ENCODE results near the gene SYNM. TPM values are rescaled to one million over a fixed set of nuclear protein-coding genes. Genes with fewer than 3 reads are reported as not detected.

Gene SYNM
- total and polyA plus RNA-seq, 2 donors (not counting 1 experiment from before 2014, with no cell fraction given), result 0.04 to 0.27 TPM

GRCh38 chr15:99086327-99086667 is 18.6 kb upstream of the SYNM start:
- Histone ChIP-seq H3K4me2 (replicated peaks; ENCODE audit: low read depth, low read length, poor library complexity, severe bottlenecking) (no peak overlapping the region), H2AFZ (ENCODE audit: insufficient read depth, low read depth, low read length, poor library complexity, severe bottlenecking) (no peak overlapping the region), H3K9ac (ENCODE audit: low read length) (no peak overlapping the region), H3K27ac (ENCODE audit: low read length in 2 of 2) (no peak overlapping the region), H3K79me2 (ENCODE audit: control insufficient read depth, insufficient read depth, low read length) (no peaks in the 10 kb centered on the region), H3K27me3 (replicated peaks in 1 of 4; ENCODE audit: control extremely low read depth in 1 of 4, control insufficient read depth in 3 of 4, insufficient read depth in 4 of 4, low read length in 3 of 4) (no peaks in the 10 kb centered on the region), H3K36me3 (replicated peaks in 1 of 2; ENCODE audit: control extremely low read depth in 1 of 2, control insufficient read depth in 1 of 2, extremely low read depth in 1 of 2, insufficient read depth in 2 of 2, low read length in 1 of 2) (no peaks in the 10 kb centered on the region), H3K9me3 (ENCODE audit: control extremely low read depth in 1 of 3, control insufficient read depth in 2 of 3, insufficient read depth in 1 of 3, low read length in 2 of 3) (peaks cover 0 to 1% (median 0%) of the 10 kb centered on the region in 3 donors), H3K4me1 (ENCODE audit: control insufficient read depth in 2 of 2, insufficient read depth in 2 of 2, low read length in 2 of 2) (peaks cover 14 to 16% of the 10 kb centered on the region in 2 donors), H3K4me3 (ENCODE audit: control extremely low read depth in 1 of 5, extremely low read depth in 1 of 5, insufficient read depth in 1 of 5, low read depth in 2 of 5, low read length in 4 of 5) (no peak overlapping the region), H4K20me1 (ENCODE audit: control insufficient read depth, insufficient read depth, low read length, poor library complexity, severe bottlenecking) (no peaks in the 10 kb centered on the region)
- no CpG with 5 or more reads among the region's 2 CpGs for WGBS (ENCODE audit: insufficient coverage)
- TF ChIP-seq EZH2 (IDR thresholded peaks at IDR 0.05; ENCODE audit: borderline replicate concordance, insufficient read depth, low read depth, low read length, poor library complexity, severe bottlenecking) (no peak), CTCF (IDR thresholded peaks at IDR 0.05) (no peak)
- ATAC-seq (ENCODE audit: low read depth) (no peak), DNase-seq (no peak)
- Mint-ChIP-seq H3K4me1 (peaks cover 16% of the 10 kb centered on the region), H3K27ac (no peak overlapping the region), H3K27me3 (peaks cover 8% of the 10 kb centered on the region), H3K4me3 (no peak overlapping the region), H3K9me3 (ENCODE audit: insufficient read depth) (no peaks in the 10 kb centered on the region)
- POLR2A ChIA-PET, result no interaction called here
- CTCF ChIA-PET, result interaction anchor here (2.9 kb wide), 1 partner anchor 10 kb away, joined by 21 read pairs; no protein-coding TSS in a partner anchor
- intact Hi-C loops (cut with micrococcal nuclease), result no loop called here

- Histone ChIP-seq H3K27ac (ENCODE audit: low read length in 2 of 2) (no peak overlapping the region), H4K20me1 (ENCODE audit: control insufficient read depth, insufficient read depth, low read length, poor library complexity, severe bottlenecking) (no peaks in the 10 kb centered on the region), H2AFZ (ENCODE audit: insufficient read depth, low read depth, low read length, poor library complexity, severe bottlenecking) (no peak overlapping the region), H3K27me3 (replicated peaks in 1 of 4; ENCODE audit: control extremely low read depth in 1 of 4, control insufficient read depth in 3 of 4, insufficient read depth in 4 of 4, low read length in 3 of 4) (no peaks in the 10 kb centered on the region), H3K4me1 (ENCODE audit: control insufficient read depth in 2 of 2, insufficient read depth in 2 of 2, low read length in 2 of 2) (peaks cover 14 to 19% of the 10 kb centered on the region in 2 donors), H3K9ac (ENCODE audit: low read length) (no peak overlapping the region), H3K4me3 (ENCODE audit: control extremely low read depth in 1 of 5, extremely low read depth in 1 of 5, insufficient read depth in 1 of 5, low read depth in 2 of 5, low read length in 4 of 5) (no peak overlapping the region), H3K4me2 (replicated peaks; ENCODE audit: low read depth, low read length, poor library complexity, severe bottlenecking) (no peak overlapping the region), H3K79me2 (ENCODE audit: control insufficient read depth, insufficient read depth, low read length) (no peaks in the 10 kb centered on the region), H3K9me3 (ENCODE audit: control extremely low read depth in 1 of 3, control insufficient read depth in 2 of 3, insufficient read depth in 1 of 3, low read length in 2 of 3) (peaks cover 0 to 1% (median 0%) of the 10 kb centered on the region in 3 donors), H3K36me3 (replicated peaks in 1 of 2; ENCODE audit: control extremely low read depth in 1 of 2, control insufficient read depth in 1 of 2, extremely low read depth in 1 of 2, insufficient read depth in 2 of 2, low read length in 1 of 2) (no peaks in the 10 kb centered on the region)
- ChIA-PET POLR2A (no interaction called here), CTCF (interaction anchor here (2.9 kb wide), 1 partner anchor 11 kb away, joined by 21 read pairs; no protein-coding TSS in a partner anchor)
- H3K4me3 Mint-ChIP-seq, result no peak overlapping the region
- H3K27me3 Mint-ChIP-seq, result peaks cover 5% of the 10 kb centered on the region
- intact Hi-C loops (cut with micrococcal nuclease), result no loop called here
- peaks cover 16% of the 10 kb centered on the region for H3K4me1 Mint-ChIP-seq
- no peaks in the 10 kb centered on the region for H3K9me3 Mint-ChIP-seq (ENCODE audit: insufficient read depth)
- H3K27ac Mint-ChIP-seq, result no peak overlapping the region
- ATAC-seq (ENCODE audit: low read depth), result no peak
- 92% methylated on average over 6 of the region's 11 CpGs for WGBS (ENCODE audit: insufficient coverage)
- DNase-seq, result no peak
- no peak for TF ChIP-seq CTCF (IDR thresholded peaks at IDR 0.05)
- TF ChIP-seq EZH2 (IDR thresholded peaks at IDR 0.05; ENCODE audit: borderline replicate concordance, insufficient read depth, low read depth, low read length, poor library complexity, severe bottlenecking), result no peak
Observed at GRCh38 chr15:99087405-99087943, 17.4 kb upstream of the SYNM start.
